ENCODE data around the gene NIPBL.
"Not testable (repeated sequence)": the region's sequence is repeated elsewhere in the genome, so short reads cannot be mapped to it uniquely, and the experiment has no call there.

The NIPBL gene

GRCh38 chr5:36897616-36898015 lies 21.0 kb downstream of the NIPBL start:
- Histone ChIP-seq H3K36me3 (ENCODE audit: insufficient read depth, low read length) (peaks cover 6% of the 10 kb centered on the region), H3K4me1 (ENCODE audit: insufficient read depth, low read length, severe bottlenecking) (no peaks in the 10 kb centered on the region), H4K20me1 (ENCODE audit: insufficient read depth, low read length) (0 out of 2 replicates have a peak, but pooled peaks cover 2% of the 10 kb centered on the region)

GRCh38 chr5:36899860-36900259 lies 23.3 kb downstream of the NIPBL start:
- no peaks in the 10 kb centered on the region for H4K20me1 ChIP-seq (ENCODE audit: insufficient read depth, low read length)
- no peaks in the 10 kb centered on the region for H3F3A ChIP-seq (ENCODE audit: insufficient read depth, low read length)
- H3K4me2 ChIP-seq (ENCODE audit: low read length), result no peak overlapping the region
- H3K27me3 ChIP-seq (ENCODE audit: insufficient read depth, low read length), result no peaks in the 10 kb centered on the region
- peaks cover 100% of the 10 kb centered on the region for H3K79me2 ChIP-seq (ENCODE audit: insufficient read depth, low read length)
- H3K9me2 ChIP-seq (ENCODE audit: low read depth, low read length), result no peaks in the 10 kb centered on the region
- H3K27ac ChIP-seq (ENCODE audit: low read depth, low read length, poor library complexity, severe bottlenecking), result no peak overlapping the region
- no peak overlapping the region for H3K4me3 ChIP-seq (ENCODE audit: low read depth, low read length, poor library complexity, severe bottlenecking)
- H3K9me3 ChIP-seq (ENCODE audit: low read length), result peaks cover 11% of the 10 kb centered on the region; the same call in 1 of the 2 replicates
- peaks cover 6% of the 10 kb centered on the region for H3K36me3 ChIP-seq (ENCODE audit: insufficient read depth, low read length)
- H3K4me1 ChIP-seq (ENCODE audit: insufficient read depth, low read length, severe bottlenecking), result no peaks in the 10 kb centered on the region
- no peak for TF ChIP-seq EZH2 (IDR thresholded peaks at IDR 0.05; ENCODE audit: borderline replicate concordance, low read length)
- no peak for TF ChIP-seq CTCF (IDR thresholded peaks at IDR 0.05; ENCODE audit: low read length)
- no peak overlapping the region for H2AFZ ChIP-seq (ENCODE audit: low read length)
- H3K9ac ChIP-seq (ENCODE audit: low read length), result no peak overlapping the region

More at GRCh38 chr5:36897616-36898015, 21.0 kb downstream of the NIPBL start:
- Histone ChIP-seq H3K79me2 (ENCODE audit: insufficient read depth, low read length) (peaks cover 100% of the 10 kb centered on the region), H3K4me3 (ENCODE audit: low read depth, low read length, poor library complexity, severe bottlenecking) (no peak overlapping the region), H2AFZ (ENCODE audit: low read length) (no peak overlapping the region), H3K27ac (ENCODE audit: low read depth, low read length, poor library complexity, severe bottlenecking) (no peak overlapping the region), H3K27me3 (ENCODE audit: insufficient read depth, low read length) (no peaks in the 10 kb centered on the region), H3K4me2 (ENCODE audit: low read length) (no peak overlapping the region), H3K9me3 (ENCODE audit: low read length) (peaks cover 18% of the 10 kb centered on the region), H3F3A (ENCODE audit: insufficient read depth, low read length) (no peaks in the 10 kb centered on the region), H3K9me2 (ENCODE audit: low read depth, low read length) (no peaks in the 10 kb centered on the region), H3K9ac (ENCODE audit: low read length) (no peak overlapping the region)
- no peak for TF ChIP-seq EZH2 (IDR thresholded peaks at IDR 0.05; ENCODE audit: borderline replicate concordance, low read length)
- TF ChIP-seq CTCF (IDR thresholded peaks at IDR 0.05; ENCODE audit: low read length), result no peak

- Histone ChIP-seq H3K36me3 (ENCODE audit: insufficient read depth, low read length) (peaks cover 4% of the 10 kb centered on the region), H3K27ac (ENCODE audit: low read depth, low read length, poor library complexity, severe bottlenecking) (no peak overlapping the region), H3K9ac (ENCODE audit: low read length) (no peak overlapping the region), H3F3A (ENCODE audit: insufficient read depth, low read length) (no peaks in the 10 kb centered on the region), H3K4me3 (ENCODE audit: low read depth, low read length, poor library complexity, severe bottlenecking) (no peak overlapping the region), H3K4me1 (ENCODE audit: insufficient read depth, low read length, severe bottlenecking) (no peaks in the 10 kb centered on the region), H4K20me1 (ENCODE audit: insufficient read depth, low read length) (no peaks in the 10 kb centered on the region), H3K9me2 (ENCODE audit: low read depth, low read length) (no peaks in the 10 kb centered on the region), H3K79me2 (ENCODE audit: insufficient read depth, low read length) (peaks cover 100% of the 10 kb centered on the region), H3K9me3 (ENCODE audit: low read length) (peaks cover 11% of the 10 kb centered on the region; the same call in 1 of the 2 replicates), H2AFZ (ENCODE audit: low read length) (no peak overlapping the region), H3K4me2 (ENCODE audit: low read length) (no peak overlapping the region), H3K27me3 (ENCODE audit: insufficient read depth, low read length) (no peaks in the 10 kb centered on the region)
- no peak for TF ChIP-seq EZH2 (IDR thresholded peaks at IDR 0.05; ENCODE audit: borderline replicate concordance, low read length)
- no peak for TF ChIP-seq CTCF (IDR thresholded peaks at IDR 0.05; ENCODE audit: low read length)
Observed at GRCh38 chr5:36900283-36900682, 23.7 kb downstream of the NIPBL start.

- H3K9ac ChIP-seq (ENCODE audit: low read length); H3F3A ChIP-seq (ENCODE audit: insufficient read depth, low read length); H3K36me3 ChIP-seq (ENCODE audit: insufficient read depth, low read length); H3K4me3 ChIP-seq (ENCODE audit: low read depth, low read length, poor library complexity, severe bottlenecking); H2AFZ ChIP-seq (ENCODE audit: low read length); H3K9me2 ChIP-seq (ENCODE audit: low read depth, low read length); H3K27ac ChIP-seq (ENCODE audit: low read depth, low read length, poor library complexity, severe bottlenecking); H3K4me1 ChIP-seq (ENCODE audit: insufficient read depth, low read length, severe bottlenecking); H3K4me2 ChIP-seq (ENCODE audit: low read length); H4K20me1 ChIP-seq (ENCODE audit: insufficient read depth, low read length); H3K27me3 ChIP-seq (ENCODE audit: insufficient read depth, low read length): not testable (repeated sequence)
- Histone ChIP-seq H3K79me2 (ENCODE audit: insufficient read depth, low read length) (peaks cover 100% of the 10 kb centered on the region), H3K9me3 (ENCODE audit: low read length) (peaks cover 11% of the 10 kb centered on the region; the same call in 1 of the 2 replicates)
Observed at GRCh38 chr5:36901077-36901476, 24.5 kb downstream of the NIPBL start.
